GM12878 (cell line): ENCODE measurements around the gene OTULIN.

Source experiments
- BHLHE40 ChIP-seq, 2 experiments: fragments of 450-650 bp in 1 of 2; IDR thresholded peaks; 2 replicates each; pipeline ENCODE4 v1.6.1; 2011 to 2017; ENCODE audit warnings: low read depth in 2 of 2, borderline replicate concordance in 1 of 2, improper control_type of control experiment in 1 of 2, low read length in 1 of 2, mild to moderate bottlenecking in 1 of 2
- DPF2 ChIP-seq: fragments of 450-650 bp; IDR thresholded peaks from 2 replicates; pipeline ENCODE4 v1.6.1; 2017; ENCODE audit warnings: mild to moderate bottlenecking
- EED ChIP-seq: sonication (generic); IDR thresholded peaks from 2 replicates; pipeline ENCODE4 v1.6.1; 2016; ENCODE audit warnings: antibody characterized with exemption, low read depth
- FOXM1 ChIP-seq: IDR thresholded peaks from 2 replicates; pipeline ENCODE4 v1.6.1; 2012; ENCODE audit warnings: low read depth, mild to moderate bottlenecking, inconsistent platforms, low read length, moderate library complexity
- MEF2A ChIP-seq: IDR thresholded peaks from 2 replicates; pipeline ENCODE4 v1.6.1; 2011; ENCODE audit warnings: low read depth, mild to moderate bottlenecking, low read length, moderate library complexity; ENCODE audit not compliant: insufficient read depth
- NRF1 ChIP-seq: conservative IDR thresholded peaks from 2 replicates; pipeline ENCODE4 v1.6.1; 2011; ENCODE audit warnings: mild to moderate bottlenecking, low read depth, low read length, improper control_type of control experiment
- POLR2A ChIP-seq: IDR thresholded peaks from 2 replicates; pipeline ENCODE4 v1.6.1; 2011; ENCODE audit warnings: low read depth, mild to moderate bottlenecking, low read length
- POLR2AphosphoS5 ChIP-seq: IDR thresholded peaks from 2 replicates; pipeline ENCODE4 v1.6.1; 2011; ENCODE audit warnings: mild to moderate bottlenecking, low read length, inconsistent platforms
- RAD21 ChIP-seq: IDR thresholded peaks from 2 replicates; pipeline ENCODE4 v1.6.1; 2011; ENCODE audit warnings: mild to moderate bottlenecking, low read depth, low read length, moderate library complexity; ENCODE audit not compliant: insufficient read depth
- TF ChIP-seq, protein P1 (sequence below), 3 experiments: IDR thresholded peaks in 2 of 3; conservative IDR thresholded peaks in 1 of 3; 2 replicates each; pipeline ENCODE4 v1.5.1; 2011; ENCODE audit warnings: low read depth in 3 of 3, low read length in 3 of 3, mild to moderate bottlenecking in 3 of 3, control low read depth in 2 of 3, moderate library complexity in 2 of 3, inconsistent platforms in 1 of 3, mixed read lengths in 1 of 3; ENCODE audit not compliant: control insufficient read depth in 2 of 3, insufficient read depth in 1 of 3; ENCODE audit errors: extremely low read depth in 1 of 3
- TF ChIP-seq, protein P2 (sequence below): IDR thresholded peaks from 2 replicates; pipeline ENCODE4 v1.6.1; 2011; ENCODE audit warnings: borderline replicate concordance, low read depth, mild to moderate bottlenecking, moderate library complexity, mixed read lengths, low read length; ENCODE audit not compliant: insufficient read depth; ENCODE audit errors: extremely low read length
- TF ChIP-seq, protein P3 (sequence below): IDR thresholded peaks from 2 replicates; pipeline ENCODE4 v1.6.1; 2012; ENCODE audit warnings: mild to moderate bottlenecking, low read depth, low read length

DNA sequence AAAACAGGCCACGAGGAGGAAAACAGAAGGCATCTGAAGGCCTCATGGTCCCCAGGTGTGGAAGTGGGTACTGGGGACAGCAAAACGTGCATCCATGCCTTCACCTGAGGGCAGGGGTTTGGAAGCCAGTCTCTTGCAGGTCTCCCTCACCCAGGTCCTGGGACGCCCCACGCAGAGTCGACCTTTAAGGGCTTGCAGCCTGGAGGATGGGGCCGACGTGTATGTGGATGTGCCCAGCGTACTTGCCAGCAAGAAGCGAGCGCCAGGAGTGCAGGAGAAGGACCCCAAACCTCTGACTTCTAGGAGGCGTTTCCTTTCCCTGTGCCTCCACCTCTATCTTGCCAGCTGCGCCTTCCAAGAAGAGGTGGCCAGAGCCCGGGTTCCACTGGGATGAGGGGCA is 65.9 kb downstream of the OTULIN start:
- TF ChIP-seq MEF2A (no peak), FOXM1 (no peak), EED (no peak), RAD21 (no peak), BHLHE40 (IDR thresholded peaks at IDR 0.05; ENCODE audit: borderline replicate concordance in 1 of 2, low read depth in 2 of 2, low read length in 1 of 2) (no peak), POLR2A (no peak), POLR2AphosphoS5 (no peak), DPF2 (no peak), NRF1 (no peak)
- TF ChIP-seq, protein P1, sequence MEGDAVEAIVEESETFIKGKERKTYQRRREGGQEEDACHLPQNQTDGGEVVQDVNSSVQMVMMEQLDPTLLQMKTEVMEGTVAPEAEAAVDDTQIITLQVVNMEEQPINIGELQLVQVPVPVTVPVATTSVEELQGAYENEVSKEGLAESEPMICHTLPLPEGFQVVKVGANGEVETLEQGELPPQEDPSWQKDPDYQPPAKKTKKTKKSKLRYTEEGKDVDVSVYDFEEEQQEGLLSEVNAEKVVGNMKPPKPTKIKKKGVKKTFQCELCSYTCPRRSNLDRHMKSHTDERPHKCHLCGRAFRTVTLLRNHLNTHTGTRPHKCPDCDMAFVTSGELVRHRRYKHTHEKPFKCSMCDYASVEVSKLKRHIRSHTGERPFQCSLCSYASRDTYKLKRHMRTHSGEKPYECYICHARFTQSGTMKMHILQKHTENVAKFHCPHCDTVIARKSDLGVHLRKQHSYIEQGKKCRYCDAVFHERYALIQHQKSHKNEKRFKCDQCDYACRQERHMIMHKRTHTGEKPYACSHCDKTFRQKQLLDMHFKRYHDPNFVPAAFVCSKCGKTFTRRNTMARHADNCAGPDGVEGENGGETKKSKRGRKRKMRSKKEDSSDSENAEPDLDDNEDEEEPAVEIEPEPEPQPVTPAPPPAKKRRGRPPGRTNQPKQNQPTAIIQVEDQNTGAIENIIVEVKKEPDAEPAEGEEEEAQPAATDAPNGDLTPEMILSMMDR (IDR thresholded peaks at IDR 0.05 in 2 of 3, conservative IDR thresholded peaks at IDR 0.05 in 1 of 3; ENCODE audit: control insufficient read depth in 2 of 3, extremely low read depth in 1 of 3, insufficient read depth in 1 of 3, low read depth in 3 of 3, low read length in 3 of 3), result no peak
- TF ChIP-seq, protein P2, sequence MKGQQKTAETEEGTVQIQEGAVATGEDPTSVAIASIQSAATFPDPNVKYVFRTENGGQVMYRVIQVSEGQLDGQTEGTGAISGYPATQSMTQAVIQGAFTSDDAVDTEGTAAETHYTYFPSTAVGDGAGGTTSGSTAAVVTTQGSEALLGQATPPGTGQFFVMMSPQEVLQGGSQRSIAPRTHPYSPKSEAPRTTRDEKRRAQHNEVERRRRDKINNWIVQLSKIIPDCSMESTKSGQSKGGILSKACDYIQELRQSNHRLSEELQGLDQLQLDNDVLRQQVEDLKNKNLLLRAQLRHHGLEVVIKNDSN, result no peak
- TF ChIP-seq, protein P3, sequence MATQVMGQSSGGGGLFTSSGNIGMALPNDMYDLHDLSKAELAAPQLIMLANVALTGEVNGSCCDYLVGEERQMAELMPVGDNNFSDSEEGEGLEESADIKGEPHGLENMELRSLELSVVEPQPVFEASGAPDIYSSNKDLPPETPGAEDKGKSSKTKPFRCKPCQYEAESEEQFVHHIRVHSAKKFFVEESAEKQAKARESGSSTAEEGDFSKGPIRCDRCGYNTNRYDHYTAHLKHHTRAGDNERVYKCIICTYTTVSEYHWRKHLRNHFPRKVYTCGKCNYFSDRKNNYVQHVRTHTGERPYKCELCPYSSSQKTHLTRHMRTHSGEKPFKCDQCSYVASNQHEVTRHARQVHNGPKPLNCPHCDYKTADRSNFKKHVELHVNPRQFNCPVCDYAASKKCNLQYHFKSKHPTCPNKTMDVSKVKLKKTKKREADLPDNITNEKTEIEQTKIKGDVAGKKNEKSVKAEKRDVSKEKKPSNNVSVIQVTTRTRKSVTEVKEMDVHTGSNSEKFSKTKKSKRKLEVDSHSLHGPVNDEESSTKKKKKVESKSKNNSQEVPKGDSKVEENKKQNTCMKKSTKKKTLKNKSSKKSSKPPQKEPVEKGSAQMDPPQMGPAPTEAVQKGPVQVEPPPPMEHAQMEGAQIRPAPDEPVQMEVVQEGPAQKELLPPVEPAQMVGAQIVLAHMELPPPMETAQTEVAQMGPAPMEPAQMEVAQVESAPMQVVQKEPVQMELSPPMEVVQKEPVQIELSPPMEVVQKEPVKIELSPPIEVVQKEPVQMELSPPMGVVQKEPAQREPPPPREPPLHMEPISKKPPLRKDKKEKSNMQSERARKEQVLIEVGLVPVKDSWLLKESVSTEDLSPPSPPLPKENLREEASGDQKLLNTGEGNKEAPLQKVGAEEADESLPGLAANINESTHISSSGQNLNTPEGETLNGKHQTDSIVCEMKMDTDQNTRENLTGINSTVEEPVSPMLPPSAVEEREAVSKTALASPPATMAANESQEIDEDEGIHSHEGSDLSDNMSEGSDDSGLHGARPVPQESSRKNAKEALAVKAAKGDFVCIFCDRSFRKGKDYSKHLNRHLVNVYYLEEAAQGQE, result no peak
